Measurements from ENCODE around the gene NMT2.

The NMT2 gene

GRCh38 chr10:15141136-15142054 lies 27.1 kb downstream of the NMT2 start:
- peak; percentile 74 for DNase-seq (ENCODE audit: low spot score)

GRCh38 chr10:15140698-15141097 lies 27.8 kb downstream of the NMT2 start:
- no peak for DNase-seq (ENCODE audit: low spot score)

DNA sequence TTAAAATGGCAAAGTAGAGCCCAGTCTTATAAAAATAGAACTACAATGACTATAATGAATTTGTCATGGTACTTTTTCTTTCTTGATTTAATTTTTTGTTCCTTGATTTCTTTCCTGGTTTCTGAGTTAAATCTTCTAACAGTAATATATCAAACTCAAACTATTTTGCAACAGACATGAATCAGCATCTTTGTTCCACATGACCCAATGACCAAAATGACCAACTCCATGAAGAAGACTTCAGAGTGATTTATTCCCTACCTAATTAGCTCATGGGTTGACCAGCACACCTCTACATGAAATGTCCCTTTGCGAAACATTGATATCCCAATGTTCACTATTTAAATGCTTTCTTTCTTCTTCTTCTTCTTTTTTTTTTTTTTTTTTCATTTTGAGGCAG lies 30.9 kb downstream of the NMT2 start:
- no peak for DNase-seq (ENCODE audit: low spot score)

DNA sequence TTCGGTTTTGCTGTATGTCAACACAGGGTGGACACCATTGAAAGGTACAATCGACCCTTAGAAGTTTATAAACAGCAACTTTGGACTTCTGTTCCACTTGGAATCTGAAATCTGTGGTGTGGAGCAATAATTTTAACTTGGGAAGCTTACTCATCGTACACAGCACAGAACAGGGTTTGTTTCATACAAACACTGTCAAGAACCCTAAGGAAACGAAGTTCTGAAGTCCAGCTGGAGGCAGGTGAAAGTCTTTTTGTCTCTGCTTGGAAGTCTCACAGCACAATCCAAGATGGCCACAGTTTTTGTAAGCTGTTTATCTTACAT lies 31.5 kb downstream of the NMT2 start:
- DNase-seq (ENCODE audit: low spot score): no peak

DNA sequence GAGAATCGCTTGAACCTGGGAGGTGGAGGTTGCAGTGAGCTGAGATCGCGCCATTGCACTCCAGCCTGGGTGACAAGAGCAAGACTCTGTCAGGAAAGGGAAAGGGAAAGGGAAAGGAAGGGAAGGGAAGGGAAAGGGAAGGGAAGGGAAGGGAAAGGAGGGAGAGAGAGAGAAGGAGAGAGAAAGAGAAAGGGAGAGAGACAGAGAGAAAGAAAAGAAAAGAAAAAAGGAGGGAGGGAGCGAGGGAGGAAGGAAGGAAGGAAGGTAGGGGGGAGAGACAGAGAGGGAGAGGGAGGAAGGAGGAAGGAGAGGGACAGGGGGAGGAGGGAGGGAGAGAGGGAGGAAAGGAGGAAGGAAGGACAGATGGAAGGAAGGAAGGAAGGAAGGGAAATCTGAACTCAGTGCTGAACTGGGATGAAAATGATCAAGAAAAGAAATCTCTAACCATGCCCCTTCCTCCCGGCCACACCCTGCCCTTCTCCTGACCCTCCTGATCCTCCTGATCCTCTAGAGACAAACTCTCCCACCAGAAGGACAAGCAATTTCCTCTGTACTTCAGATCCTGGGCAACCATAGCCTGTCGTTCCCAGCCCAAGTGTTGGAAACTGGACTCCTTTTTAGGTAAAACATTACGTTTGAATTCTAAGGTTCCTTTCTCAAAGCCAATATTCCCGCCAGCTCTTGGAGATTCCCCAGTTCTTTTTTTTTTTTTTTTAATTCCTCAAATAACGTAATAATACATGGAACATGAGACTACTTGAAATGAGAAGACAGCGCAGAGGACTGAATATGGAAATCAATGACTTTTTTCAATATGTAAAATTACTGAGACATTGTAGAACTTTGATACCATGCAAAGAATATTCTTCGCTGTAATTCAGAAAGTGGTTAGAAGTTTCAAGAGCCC lies 32.1 kb downstream of the NMT2 start:
- no peak for DNase-seq (ENCODE audit: low spot score)

DNA sequence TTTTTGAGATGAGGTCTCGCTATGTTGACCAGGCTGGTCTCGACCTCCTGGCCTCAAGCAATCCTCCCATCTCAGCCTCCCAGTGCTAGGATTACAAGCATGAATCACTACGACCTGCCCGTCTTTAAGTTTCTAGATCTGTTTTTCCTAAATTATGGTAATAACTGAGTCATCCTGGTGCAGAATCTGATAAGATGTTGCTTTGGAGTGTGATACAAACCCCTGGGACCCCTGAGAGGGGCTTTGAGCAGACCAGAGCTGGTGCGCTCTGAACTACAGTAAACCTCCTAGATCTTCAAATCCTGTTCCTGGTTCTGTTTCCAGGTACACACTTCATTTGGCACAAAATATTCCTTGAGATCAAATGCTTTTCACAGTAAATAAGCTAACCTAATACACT lies 37.2 kb downstream of the NMT2 start:
- no peak for DNase-seq (ENCODE audit: low spot score)

GRCh38 chr10:15124908-15125307 lies 43.6 kb downstream of the NMT2 start:
- no peak for DNase-seq (ENCODE audit: low spot score)

DNA sequence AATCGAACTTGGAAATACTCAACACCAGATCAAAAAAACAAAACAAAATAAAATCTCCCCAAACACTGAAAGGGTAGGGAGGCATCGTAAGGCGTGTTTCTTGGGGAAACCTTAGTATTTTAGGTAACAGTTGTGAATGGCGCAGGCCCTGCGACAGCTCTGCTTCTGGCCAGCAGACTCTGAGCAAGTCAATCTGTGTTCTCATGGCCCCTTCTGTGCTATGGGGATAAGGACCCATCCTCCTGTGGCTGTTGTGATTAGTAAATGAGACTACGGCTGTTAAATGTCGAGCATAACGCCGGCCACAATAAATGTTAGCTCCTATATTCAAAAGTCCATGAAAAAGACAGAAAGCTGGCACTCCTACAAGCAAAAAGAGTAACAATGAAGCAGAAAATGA lies 44.3 kb downstream of the NMT2 start:
- DNase-seq (ENCODE audit: low spot score): no peak

DNA sequence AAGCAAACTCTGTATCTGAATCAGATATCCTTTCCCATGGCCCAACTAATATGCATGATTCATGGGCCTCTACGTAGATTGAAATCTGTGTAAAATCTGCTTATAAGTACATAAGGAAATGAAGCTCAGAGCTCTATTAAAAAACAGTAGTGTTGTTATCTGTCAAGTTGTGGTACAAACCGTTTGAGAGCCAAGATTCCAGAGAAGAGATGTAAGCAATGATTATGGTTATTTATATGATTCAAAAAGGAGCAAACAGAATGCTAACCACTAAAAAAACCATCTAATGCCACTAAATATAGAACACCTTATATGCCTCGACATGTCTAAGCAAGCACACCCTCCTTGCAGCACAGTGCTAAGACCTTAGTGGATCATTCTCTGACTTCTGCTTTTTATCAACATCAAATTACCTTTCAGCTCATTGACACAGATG lies 44.7 kb downstream of the NMT2 start:
- no peak for DNase-seq (ENCODE audit: low spot score)

DNA sequence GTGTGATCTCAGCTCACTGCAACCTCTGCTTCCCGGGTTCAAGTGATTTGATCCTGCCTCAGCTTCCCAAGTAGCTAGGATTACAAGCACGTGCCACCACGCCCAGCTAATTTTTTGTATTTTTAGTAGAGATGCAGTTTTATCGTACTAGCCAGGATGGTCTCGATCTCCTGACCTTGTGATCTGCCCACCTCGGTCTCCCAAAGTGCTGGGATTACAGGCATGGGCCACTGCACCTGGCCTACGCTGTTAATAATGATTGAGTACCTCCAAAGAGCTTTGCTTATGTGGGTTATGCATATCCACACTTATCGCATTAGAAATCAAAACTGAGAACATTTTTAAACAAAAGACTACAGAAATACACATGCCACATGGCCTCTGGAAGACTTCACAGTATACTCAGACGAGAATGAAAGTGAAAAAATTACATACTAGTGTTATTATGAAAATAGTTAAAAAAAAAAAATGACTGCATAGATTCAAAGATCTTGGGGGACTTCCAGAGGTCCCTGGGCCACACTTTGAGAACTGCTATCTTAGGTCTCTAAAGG lies 45.9 kb downstream of the NMT2 start:
- DNase-seq (ENCODE audit: low spot score): no peak

- DNase-seq (ENCODE audit: low spot score): no peak
Measured at GRCh38 chr10:15121707-15122106, 46.8 kb downstream of the NMT2 start.

DNA sequence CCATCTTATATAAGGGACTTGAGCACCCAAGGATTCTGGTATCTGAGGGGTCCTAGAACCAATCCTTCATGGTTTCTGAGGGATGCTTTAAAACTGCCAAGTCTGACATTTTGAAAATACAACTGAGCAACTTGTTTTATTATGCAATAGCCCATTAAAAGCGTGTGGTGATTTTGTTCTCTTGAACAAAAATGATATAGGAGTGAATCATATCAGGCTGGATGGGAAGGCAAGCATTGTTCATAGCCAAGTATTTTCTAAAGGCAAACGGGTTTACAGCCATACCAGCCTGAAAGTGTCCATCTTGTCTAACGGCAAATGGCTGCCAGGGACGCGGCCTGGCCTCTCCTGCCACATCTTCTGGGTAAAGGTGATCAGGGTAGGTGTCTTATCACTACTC lies 48.0 kb downstream of the NMT2 start:
- no peak for DNase-seq (ENCODE audit: low spot score)

DNA sequence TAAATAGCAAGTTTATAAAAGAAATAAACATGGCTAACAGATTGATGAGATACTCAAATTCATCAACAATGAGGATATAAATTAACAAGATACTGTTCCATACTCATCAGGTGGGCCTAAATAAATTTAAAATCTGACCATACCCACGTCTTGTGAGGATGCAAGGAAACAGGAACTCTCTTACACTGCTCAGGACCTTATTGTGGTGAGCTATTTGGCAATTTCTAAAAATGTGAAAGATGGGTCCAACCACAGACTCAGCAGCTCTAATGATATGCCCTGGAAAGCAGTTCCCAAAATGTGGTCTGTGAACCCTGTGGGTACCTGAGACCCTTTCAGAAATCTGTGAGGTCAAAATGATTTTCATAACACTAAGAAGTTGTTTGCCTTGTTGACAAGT lies 49.9 kb downstream of the NMT2 start:
- no peak for DNase-seq (ENCODE audit: low spot score)

GRCh38 chr10:15116225-15116624 lies 52.3 kb downstream of the NMT2 start:
- no peak for DNase-seq (ENCODE audit: low spot score)

GRCh38 chr10:15113766-15114165 lies 54.7 kb downstream of the NMT2 start:
- DNase-seq (ENCODE audit: low spot score): no peak

DNA sequence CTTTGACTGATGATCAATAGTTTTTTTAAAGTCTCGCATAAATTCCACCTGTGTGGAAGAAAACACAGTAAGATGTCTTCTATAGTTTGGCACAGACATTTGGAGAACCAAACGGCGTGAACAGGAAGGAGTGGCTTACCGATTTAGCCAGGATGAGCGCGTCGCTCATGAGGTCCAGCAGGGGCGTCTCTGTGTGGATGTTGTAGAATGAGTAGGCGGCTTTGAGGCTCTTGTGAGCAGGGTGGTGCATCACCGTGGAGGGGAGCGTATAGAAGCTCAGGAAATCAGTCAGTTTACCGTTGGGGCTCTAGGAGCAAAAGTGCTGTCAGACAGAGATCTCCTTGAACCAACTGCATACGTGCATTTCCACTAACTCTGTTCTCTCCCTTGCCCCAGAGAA lies 55.8 kb downstream of the NMT2 start:
- no peak for DNase-seq (ENCODE audit: low spot score)

- peak; percentile 73 for DNase-seq (ENCODE audit: low spot score)
Measured at GRCh38 chr10:15106352-15107013, 62.0 kb downstream of the NMT2 start.

DNA sequence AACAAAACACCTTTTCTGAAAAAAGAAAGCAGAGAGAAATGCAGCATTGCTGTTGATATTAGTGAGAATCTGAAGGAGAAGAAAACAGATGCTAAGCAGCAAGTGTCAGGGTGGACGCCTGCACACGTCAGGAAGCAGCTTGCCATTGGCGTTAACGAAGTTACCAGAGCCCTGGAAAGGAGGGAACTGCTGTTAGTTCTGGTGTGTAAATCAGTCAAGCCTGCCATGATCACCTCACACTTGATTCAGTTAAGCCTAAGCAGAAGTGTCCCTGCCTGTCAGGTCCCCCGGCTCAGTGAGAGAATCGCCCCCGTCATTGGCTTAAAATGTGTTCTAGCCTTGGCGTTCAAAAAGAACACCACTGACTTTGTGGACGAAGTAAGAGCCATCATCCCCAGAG lies 65.0 kb downstream of the NMT2 start:
- no peak for DNase-seq (ENCODE audit: low spot score)

GRCh38 chr10:15099886-15100285 lies 68.6 kb downstream of the NMT2 start:
- no peak for DNase-seq (ENCODE audit: low spot score)

DNA sequence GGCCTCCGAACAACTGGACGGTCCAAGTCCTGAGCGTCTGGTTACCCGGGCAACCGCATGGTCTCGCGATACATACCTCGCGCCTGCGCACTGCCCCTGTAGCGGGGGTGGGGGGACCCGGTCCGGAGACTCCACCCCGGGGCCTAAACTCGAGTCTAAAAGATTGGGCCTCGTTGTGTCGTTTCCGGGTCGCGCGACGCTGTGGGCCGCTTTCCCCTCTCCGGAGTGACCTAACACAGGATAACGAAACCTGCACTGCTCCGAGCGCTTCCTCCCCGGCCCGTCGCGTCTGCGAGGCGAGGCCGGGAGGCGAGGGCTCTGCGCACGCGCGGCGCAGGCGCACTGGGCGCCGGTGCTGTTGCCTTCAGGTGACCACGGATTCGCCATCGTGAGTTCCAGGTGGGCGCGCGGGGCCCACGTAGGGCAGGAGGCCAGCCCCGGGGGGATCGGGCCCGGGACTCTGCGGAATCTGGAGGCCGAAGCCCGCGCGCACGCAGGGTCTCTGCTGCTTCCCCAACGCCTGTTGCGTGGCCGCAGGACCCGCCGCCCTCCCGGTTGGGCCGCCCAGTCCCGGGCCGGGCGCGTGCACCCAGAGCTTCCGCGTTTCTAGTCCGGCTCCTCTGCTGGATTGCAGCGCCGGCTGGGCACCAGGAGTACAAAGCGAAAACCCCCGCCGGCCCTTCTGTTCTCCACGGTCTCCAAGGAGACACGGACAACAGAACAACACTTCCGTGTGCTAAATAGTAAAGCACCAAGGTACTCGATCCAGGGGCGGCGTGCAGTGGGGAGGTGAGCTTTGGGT lies 71.3 kb downstream of the NMT2 start, which contains the start of gene RPP38:
Gene RPP38, plus strand, starts transcription at position 345 of the 802 bp plus-strand sequence. CDS start 5,960 bp downstream, outside the sequence.
- DNase-seq (ENCODE audit: low spot score): peak; percentile 94

DNA sequence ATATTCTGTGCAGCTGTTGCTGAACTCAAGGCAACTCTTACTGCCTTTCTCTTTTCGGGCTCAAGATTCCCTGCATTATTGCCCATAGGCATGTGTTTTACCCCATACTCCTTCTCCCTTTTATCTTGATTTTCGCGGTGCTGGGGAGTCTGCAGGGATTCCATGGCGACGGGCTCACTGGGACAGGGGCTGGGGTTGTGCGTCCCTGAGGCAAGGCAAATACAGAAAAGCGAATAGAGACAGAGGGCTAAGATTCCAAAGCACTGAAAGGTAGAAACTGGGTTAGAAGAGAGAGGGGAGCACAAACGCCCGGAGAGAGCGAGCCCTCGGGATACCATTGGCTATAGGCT lies 71.9 kb downstream of the NMT2 start:
- DNase-seq (ENCODE audit: low spot score): no peak

All from NAMALWA (cell line).